Neural crest cell (in vitro differentiated cells): Measurements from ENCODE around the gene FOXP2. TPM values are rescaled to one million over a fixed set of nuclear protein-coding genes. Genes with fewer than 3 reads are reported as not detected.

Source experiments
- DNase-seq: peaks from one replicate; pipeline ENCODE4 v3.0.0; 2021; ENCODE audit warnings: low read depth, mixed read lengths, low spot score
- H3K27ac Mint-ChIP-seq: one replicate; pipeline ENCODE4 v1.8.0; 2021; ENCODE audit warnings: mild to moderate bottlenecking, mixed read lengths; ENCODE audit not compliant: unreplicated experiment
- H3K27me3 Mint-ChIP-seq: 2 replicates; pipeline ENCODE4 v1.8.0; 2021; ENCODE audit warnings: low read depth, mild to moderate bottlenecking, mixed read lengths
- H3K36me3 Mint-ChIP-seq: 2 replicates; pipeline ENCODE4 v1.8.0; 2021; ENCODE audit warnings: low read depth, mild to moderate bottlenecking, mixed read lengths
- H3K4me1 Mint-ChIP-seq: 2 replicates; pipeline ENCODE4 v1.8.0; 2021; ENCODE audit warnings: mixed read lengths
- H3K4me3 Mint-ChIP-seq: one replicate; pipeline ENCODE4 v1.8.0; 2021; ENCODE audit warnings: mild to moderate bottlenecking, mixed read lengths
- H3K9me3 Mint-ChIP-seq: 2 replicates; pipeline ENCODE4 v1.8.0; 2021; ENCODE audit warnings: mixed read lengths
- total RNA-seq: library from RNA; stranded (reverse); gene quantifications from 2 replicates; pipeline ENCODE4 v1.2.1, GENCODE V29; 2021
- TF ChIP-seq, protein P1 (sequence below): fragments of 200-600 bp; sonication (generic); conservative IDR thresholded peaks from 2 replicates; pipeline ENCODE4 v1.5.0; 2021; ENCODE audit warnings: antibody characterized with exemption, mild to moderate bottlenecking

Gene FOXP2
- total RNA-seq, 1 donor from 2014 or later: 7.1 TPM

DNA sequence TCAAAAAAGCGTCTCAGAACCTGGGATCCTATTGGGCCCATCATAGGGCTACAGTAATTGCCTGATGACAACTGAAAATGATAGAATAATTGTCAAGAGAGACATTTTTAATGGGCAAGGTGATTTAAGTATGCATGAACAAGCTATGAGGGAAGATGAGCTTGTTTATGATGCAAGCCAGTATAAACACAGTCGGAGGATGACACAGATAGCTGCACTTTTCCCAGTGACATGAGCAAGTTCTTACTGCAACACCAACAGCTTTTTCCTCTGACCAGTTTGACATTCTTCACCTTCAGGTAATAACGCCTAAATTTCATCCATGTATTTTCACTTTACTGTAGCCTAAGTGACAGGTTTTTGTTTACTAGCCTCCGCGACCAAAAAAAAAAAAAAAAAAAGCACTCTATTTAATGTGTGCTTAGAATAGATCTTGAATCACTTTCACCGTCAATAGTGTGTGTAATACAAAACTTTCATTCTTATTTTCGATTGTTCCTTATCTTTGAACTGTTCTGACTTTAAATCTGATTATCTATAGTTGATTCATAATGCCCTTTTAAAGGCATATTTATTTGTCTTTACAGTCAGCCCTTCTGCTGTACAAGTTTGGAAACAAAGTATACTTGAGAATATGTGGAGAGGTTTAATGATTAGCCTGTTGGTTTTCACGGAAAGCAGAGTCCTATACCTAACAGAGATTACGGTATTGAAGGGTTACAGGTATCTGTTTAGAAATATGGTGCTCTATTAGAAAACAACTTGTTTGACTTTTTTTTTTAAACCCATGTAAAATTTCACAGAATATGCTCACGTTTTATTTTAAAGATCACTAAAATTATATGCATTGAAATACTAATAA is 1.7 kb downstream of the FOXP2 start:
- H3K36me3 Mint-ChIP-seq: no peaks in the 10 kb centered on the region
- no peak overlapping the region for H3K4me3 Mint-ChIP-seq

DNA sequence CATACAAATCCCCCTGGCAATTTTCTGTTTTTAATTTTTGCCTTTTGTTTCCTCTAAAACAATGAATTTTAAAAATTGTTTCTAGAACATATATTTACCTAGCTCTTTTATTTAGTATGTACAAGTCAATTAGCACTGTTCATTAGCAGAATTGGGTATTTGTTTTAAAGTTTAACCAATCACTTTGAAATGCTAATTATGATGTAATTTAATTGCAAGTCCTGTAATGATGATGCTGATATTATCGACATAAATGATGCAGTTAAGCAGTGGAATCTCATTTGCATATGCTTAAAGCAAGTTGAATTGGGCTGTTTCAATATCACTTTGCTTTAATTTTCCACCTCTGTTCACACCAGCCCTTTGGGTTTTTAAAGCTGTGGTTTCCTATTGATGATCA is 2.7 kb downstream of the FOXP2 start:
- H3K27ac Mint-ChIP-seq: no peak overlapping the region
- no peak overlapping the region for H3K4me3 Mint-ChIP-seq
- TF ChIP-seq, protein P1, sequence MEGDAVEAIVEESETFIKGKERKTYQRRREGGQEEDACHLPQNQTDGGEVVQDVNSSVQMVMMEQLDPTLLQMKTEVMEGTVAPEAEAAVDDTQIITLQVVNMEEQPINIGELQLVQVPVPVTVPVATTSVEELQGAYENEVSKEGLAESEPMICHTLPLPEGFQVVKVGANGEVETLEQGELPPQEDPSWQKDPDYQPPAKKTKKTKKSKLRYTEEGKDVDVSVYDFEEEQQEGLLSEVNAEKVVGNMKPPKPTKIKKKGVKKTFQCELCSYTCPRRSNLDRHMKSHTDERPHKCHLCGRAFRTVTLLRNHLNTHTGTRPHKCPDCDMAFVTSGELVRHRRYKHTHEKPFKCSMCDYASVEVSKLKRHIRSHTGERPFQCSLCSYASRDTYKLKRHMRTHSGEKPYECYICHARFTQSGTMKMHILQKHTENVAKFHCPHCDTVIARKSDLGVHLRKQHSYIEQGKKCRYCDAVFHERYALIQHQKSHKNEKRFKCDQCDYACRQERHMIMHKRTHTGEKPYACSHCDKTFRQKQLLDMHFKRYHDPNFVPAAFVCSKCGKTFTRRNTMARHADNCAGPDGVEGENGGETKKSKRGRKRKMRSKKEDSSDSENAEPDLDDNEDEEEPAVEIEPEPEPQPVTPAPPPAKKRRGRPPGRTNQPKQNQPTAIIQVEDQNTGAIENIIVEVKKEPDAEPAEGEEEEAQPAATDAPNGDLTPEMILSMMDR: no peak
- no peaks in the 10 kb centered on the region for H3K36me3 Mint-ChIP-seq
- no peaks in the 10 kb centered on the region for H3K9me3 Mint-ChIP-seq
- DNase-seq: no peak
- no peaks in the 10 kb centered on the region for H3K27me3 Mint-ChIP-seq
- H3K4me1 Mint-ChIP-seq: peaks cover 17% of the 10 kb centered on the region

More for the DNA sequence above, 1.7 kb downstream of the FOXP2 start:
- TF ChIP-seq, protein P1: no peak
- no peak for DNase-seq
- no peak overlapping the region for H3K27ac Mint-ChIP-seq
- no peaks in the 10 kb centered on the region for H3K9me3 Mint-ChIP-seq
- H3K4me1 Mint-ChIP-seq: peaks cover 24% of the 10 kb centered on the region
- H3K27me3 Mint-ChIP-seq: no peaks in the 10 kb centered on the region

DNA sequence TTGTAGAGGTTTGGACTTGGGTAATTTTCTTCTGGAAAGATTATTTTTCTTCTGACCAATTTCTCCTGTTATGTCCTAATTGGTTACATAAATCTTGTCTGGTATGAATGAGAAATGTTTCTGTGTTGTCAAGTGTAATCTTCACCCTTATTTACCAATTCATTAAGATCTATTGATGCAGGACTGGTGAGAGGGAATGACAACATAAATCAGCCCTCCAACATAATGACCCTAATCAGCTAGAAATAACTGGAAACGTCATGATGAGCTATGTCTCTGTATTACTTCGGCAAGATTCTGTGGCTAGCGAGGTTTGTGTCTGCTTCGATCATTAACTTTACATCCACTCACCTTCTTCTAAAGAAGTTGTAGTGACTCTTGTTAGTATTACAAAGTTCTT is 3.5 kb downstream of the FOXP2 start:
- no peaks in the 10 kb centered on the region for H3K9me3 Mint-ChIP-seq
- H3K27ac Mint-ChIP-seq: no peak overlapping the region
- no peaks in the 10 kb centered on the region for H3K36me3 Mint-ChIP-seq
- TF ChIP-seq, protein P1: no peak
- no peak for DNase-seq
- H3K27me3 Mint-ChIP-seq: no peaks in the 10 kb centered on the region
- peak overlapping the region; percentile 6 for H3K4me3 Mint-ChIP-seq
- peaks cover 9% of the 10 kb centered on the region for H3K4me1 Mint-ChIP-seq

DNA sequence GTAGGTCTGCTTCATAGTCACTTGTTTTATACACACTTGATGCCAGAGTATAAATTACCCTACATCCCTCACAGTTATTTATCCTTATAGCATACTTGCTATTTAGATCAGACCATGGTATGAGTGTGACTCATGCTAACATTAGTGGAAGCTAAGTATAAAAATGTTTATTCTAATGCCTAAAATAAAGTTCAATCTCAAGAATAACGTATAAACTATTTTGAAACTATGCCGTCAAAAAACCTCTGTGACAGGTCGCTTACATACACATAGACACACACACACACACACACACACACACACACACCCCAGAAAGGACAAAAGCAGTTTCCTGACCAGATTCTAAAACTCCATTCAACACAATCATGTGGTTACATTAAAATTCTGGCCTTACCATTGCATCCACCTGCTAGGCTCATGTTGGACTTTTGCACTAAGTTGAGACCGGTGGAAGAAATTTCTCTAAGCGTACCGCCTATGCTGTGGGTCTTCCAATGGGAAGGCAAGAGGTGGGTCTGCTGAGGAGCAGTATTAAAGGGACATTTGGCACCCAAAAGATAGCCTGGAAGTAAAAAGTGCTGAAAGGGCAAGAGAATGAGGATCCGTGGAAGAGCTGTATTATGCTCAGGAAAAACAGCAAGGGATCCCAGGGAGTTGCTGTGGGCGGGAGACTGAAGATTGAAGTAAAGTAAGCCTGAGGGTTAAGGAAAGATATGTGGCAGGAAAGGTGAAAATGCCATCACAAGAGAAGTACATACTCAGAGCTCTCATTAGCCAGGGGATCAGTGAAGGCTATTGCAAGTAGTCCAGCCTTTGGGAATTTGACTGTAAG is 5.0 kb downstream of the FOXP2 start:
- Mint-ChIP-seq H3K4me3 (no peak overlapping the region), H3K36me3 (no peaks in the 10 kb centered on the region), H3K9me3 (no peaks in the 10 kb centered on the region), H3K27ac (no peak overlapping the region), H3K27me3 (no peaks in the 10 kb centered on the region), H3K4me1 (peaks cover 8% of the 10 kb centered on the region)
- no peak for DNase-seq
- TF ChIP-seq, protein P1: no peak

DNA sequence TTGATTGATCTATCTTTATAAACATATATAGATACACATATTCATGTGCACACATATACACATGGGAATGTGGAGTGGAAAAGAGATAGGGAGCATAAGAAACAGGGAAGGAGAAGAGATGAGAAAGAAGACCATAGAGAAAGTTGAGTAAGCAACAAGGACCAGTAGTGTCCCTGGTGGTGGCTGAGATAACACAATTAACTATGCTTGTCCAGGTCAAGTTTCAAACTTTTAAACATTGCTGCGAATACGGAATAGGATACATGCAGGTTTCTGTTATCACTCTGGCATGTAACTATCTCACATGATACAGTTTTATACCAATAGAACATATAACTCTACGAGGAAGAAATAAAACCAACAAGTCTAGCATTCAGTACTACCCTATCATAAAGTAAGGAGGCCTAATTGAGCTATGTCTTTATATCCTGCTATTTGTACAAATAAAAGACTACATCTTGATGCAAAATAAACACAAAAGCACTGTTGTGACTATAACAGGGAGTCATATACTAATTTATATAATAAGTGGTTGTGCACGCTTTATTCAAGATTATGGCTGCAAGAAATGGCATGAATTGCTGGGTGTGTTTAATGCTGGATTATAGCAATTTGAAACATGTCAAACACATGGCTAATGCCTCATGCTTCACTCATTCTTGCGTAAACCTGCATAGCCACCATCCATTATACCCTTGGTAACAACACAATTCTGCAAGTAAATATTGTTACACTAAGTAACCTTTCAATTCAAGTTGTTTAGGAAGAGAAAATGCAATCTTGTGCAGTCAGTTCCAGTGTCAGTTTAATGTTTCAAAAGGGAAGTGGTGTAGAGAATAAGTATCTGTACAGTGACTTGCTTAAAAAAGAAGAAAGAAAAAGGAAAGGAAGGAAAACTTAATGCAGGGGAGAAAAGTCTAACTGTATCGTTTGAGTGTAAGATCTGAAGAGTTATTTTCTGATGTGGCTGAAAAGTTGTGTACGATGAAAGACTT is 8.2 kb downstream of the FOXP2 start:
- no peak for DNase-seq
- H3K27ac Mint-ChIP-seq: no peak overlapping the region
- no peaks in the 10 kb centered on the region for H3K27me3 Mint-ChIP-seq
- TF ChIP-seq, protein P1: peak; percentile 54
- H3K36me3 Mint-ChIP-seq: no peaks in the 10 kb centered on the region
- no peak overlapping the region for H3K4me3 Mint-ChIP-seq
- no peaks in the 10 kb centered on the region for H3K9me3 Mint-ChIP-seq
- peaks cover 8% of the 10 kb centered on the region for H3K4me1 Mint-ChIP-seq
